GM23248 (cell line): Measurements from ENCODE around the gene OPCML.

Experiments used
- EZH2 ChIP-seq: fragments of 200-600 bp; sonication (generic); IDR thresholded peaks from 2 replicates; pipeline ENCODE4 v1.6.1; 2018; ENCODE audit warnings: antibody characterized with exemption, mild to moderate bottlenecking; ENCODE audit not compliant: insufficient read depth, poor library complexity, severe bottlenecking
- EZH2phosphoT487 ChIP-seq: fragments of 200-600 bp; sonication (generic); IDR thresholded peaks from 2 replicates; pipeline ENCODE4 v1.6.1; 2018; ENCODE audit warnings: antibody characterized with exemption, moderate library complexity, mild to moderate bottlenecking, low read depth; ENCODE audit not compliant: insufficient read depth

DNA sequence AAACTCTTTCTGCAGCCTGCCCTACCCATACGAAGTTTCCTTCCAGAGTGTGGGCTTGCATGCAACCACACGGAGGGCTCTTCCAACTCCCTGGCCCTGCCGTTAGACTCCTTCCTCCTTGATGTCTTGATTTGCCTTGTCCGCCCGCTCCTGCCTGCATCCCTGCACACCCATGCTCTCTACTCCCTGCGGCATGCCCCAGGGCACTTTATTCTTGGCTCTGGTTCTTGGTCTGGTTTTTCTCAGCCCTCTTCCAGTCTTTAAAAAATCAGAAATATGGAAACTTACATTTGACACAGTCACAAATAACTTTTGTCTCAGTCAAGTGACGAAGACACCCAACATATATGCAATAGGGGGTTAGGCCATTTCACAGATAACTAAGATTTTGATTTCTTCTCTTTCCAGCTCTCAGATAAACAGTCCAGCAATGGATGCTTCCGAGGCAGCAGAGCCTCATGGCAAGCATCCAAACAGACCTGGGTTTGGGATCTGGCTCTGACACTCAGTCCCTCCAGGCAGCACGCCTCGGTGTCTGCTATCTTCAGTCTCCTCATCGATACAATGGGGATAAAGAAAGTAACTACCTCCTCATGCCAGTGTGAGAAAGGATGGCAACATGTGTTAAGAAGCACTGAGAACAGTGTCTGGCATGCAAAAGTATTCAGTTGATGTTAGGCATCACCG, 15.7 kb upstream of the OPCML start:
- TF ChIP-seq EZH2 = no peak
- TF ChIP-seq EZH2phosphoT487 = no peak
